ENCODE results near the gene PDE11A. TPM values are rescaled to one million over a fixed set of nuclear protein-coding genes. Genes with fewer than 3 reads are reported as not detected.

The PDE11A gene
- total and polyA plus RNA-seq, 2 experiments from 2014 or later, result 0.34 to 0.86 TPM

DNA sequence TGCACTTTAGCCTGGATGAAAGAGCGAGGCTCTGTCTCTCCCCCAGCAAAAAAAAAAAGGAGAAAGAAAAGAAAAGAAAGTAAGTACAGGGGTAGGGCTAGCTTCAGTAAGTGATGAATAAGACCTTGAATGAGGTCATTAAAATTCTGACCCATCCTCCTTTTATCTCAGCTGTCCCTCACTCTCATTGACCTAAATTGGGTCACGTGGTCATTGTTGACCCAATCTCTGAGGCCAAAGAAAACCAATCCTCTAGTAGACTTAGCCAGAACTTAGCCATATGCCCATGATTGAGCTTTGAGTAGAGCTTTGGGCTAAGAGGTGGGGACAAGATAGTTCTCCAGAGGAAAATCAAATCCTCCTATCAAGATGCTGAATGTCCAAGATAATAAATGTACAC, 149.3 kb downstream of the PDE11A start:
- H4K20me1 ChIP-seq (ENCODE audit: insufficient read depth), result no peaks in the 10 kb centered on the region
- no peaks in the 10 kb centered on the region for H3K36me3 ChIP-seq (ENCODE audit: low read depth)
- no peak overlapping the region for H2AFZ ChIP-seq
- H3K4me1 ChIP-seq (ENCODE audit: insufficient read depth), result no peaks in the 10 kb centered on the region
- no peak for DNase-seq
- H3K27me3 ChIP-seq (replicated peaks; ENCODE audit: insufficient read depth), result no peaks in the 10 kb centered on the region
- in situ Hi-C loops (cut with MboI), result no loop called here
- H3K9ac ChIP-seq, result no peak overlapping the region
- H3F3A ChIP-seq (ENCODE audit: insufficient read depth), result no peaks in the 10 kb centered on the region
- no peak overlapping the region for H3K4me3 ChIP-seq
- WGBS, 2 experiments (ENCODE audit: low coverage in 1 of 2, low lambda C conversion rate in 2 of 2, missing lambda C conversion rate in 2 of 2), result 6 to 7% methylated on average over 2 of the region's 2 CpGs
- H3K79me2 ChIP-seq (ENCODE audit: insufficient read depth), result no peaks in the 10 kb centered on the region
- no peaks in the 10 kb centered on the region for H3K9me2 ChIP-seq (ENCODE audit: insufficient read depth)
- TF ChIP-seq EZH2 (IDR thresholded peaks at IDR 0.05; ENCODE audit: insufficient read depth, poor library complexity, severe bottlenecking), result no peak
- no peak for TF ChIP-seq EZH2phosphoT487 (IDR thresholded peaks at IDR 0.05; ENCODE audit: insufficient read depth, low read depth)
- H3K9me3 ChIP-seq (ENCODE audit: low read depth), result no peaks in the 10 kb centered on the region
- no peak overlapping the region for H3K4me2 ChIP-seq (ENCODE audit: unreplicated experiment)
- H3K27ac ChIP-seq, result no peak overlapping the region

DNA sequence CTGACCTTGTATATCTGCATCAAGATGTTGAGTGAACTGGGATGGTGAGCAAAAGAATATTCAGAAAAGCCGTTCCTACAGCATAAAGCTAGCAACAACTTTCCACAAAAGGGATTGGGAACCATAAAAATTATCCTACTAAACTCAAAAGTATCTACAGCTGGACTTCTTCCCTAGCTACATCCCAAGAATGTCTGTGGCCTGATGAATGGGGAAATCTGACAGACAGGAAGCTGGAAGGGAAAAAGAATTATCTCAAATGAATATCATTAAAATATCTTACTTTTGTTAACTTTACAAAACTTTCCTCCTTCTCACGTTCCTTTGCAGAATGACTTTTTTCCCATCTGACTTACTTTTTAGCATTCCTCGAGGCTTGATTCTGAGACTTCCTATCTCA, 150.9 kb downstream of the PDE11A start:
- Histone ChIP-seq H4K20me1 (ENCODE audit: insufficient read depth) (no peaks in the 10 kb centered on the region), H3K9me2 (ENCODE audit: insufficient read depth) (no peaks in the 10 kb centered on the region), H3K79me2 (ENCODE audit: insufficient read depth) (no peaks in the 10 kb centered on the region), H3K36me3 (ENCODE audit: low read depth) (no peaks in the 10 kb centered on the region), H2AFZ (no peak overlapping the region), H3K4me2 (ENCODE audit: unreplicated experiment) (no peak overlapping the region), H3F3A (ENCODE audit: insufficient read depth) (no peaks in the 10 kb centered on the region), H3K27ac (no peak overlapping the region), H3K9ac (no peak overlapping the region), H3K4me1 (ENCODE audit: insufficient read depth) (no peaks in the 10 kb centered on the region), H3K4me3 (no peak overlapping the region), H3K9me3 (ENCODE audit: low read depth) (no peaks in the 10 kb centered on the region), H3K27me3 (replicated peaks; ENCODE audit: insufficient read depth) (no peaks in the 10 kb centered on the region)
- TF ChIP-seq EZH2 (IDR thresholded peaks at IDR 0.05; ENCODE audit: insufficient read depth, poor library complexity, severe bottlenecking) (no peak), EZH2phosphoT487 (IDR thresholded peaks at IDR 0.05; ENCODE audit: insufficient read depth, low read depth) (no peak)
- DNase-seq, result no peak
- in situ Hi-C loops (cut with MboI), result no loop called here
- WGBS, 2 experiments (ENCODE audit: low coverage in 1 of 2, low lambda C conversion rate in 2 of 2, missing lambda C conversion rate in 2 of 2), result 14 to 15% methylated on average over 3 of the region's 3 CpGs

DNA sequence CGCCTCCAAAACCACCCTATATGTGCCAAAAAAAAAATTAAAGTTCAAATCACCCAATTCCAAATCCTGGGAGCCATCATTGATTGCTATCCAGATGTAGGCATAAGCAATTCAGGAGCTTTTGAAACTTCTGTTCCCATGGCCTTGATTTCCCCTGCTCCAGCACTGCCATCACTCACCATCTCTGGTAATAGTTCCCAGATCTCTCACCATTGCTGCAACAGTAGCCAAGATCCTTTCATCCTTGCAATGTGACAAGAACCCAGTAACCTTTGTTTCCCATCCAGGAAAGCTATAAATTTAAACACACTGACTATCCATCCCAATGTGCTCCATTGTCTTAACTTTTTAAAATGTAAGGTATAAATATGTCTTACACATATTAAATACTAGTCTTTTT, 155.4 kb downstream of the PDE11A start:
- no peak overlapping the region for H3K4me3 ChIP-seq
- no peak for DNase-seq
- no peak overlapping the region for H3K4me2 ChIP-seq (ENCODE audit: unreplicated experiment)
- no peaks in the 10 kb centered on the region for H3K36me3 ChIP-seq (ENCODE audit: low read depth)
- H3F3A ChIP-seq (ENCODE audit: insufficient read depth), result no peaks in the 10 kb centered on the region
- WGBS, 2 experiments (ENCODE audit: low coverage in 1 of 2, low lambda C conversion rate in 2 of 2, missing lambda C conversion rate in 2 of 2), result 20 to 33% methylated on average over 1 of the region's 1 CpG
- H3K79me2 ChIP-seq (ENCODE audit: insufficient read depth), result no peaks in the 10 kb centered on the region
- H3K4me1 ChIP-seq (ENCODE audit: insufficient read depth), result no peaks in the 10 kb centered on the region
- no peaks in the 10 kb centered on the region for H3K9me3 ChIP-seq (ENCODE audit: low read depth)
- no peak overlapping the region for H3K27ac ChIP-seq
- in situ Hi-C loops (cut with MboI), result no loop called here
- H3K27me3 ChIP-seq (replicated peaks; ENCODE audit: insufficient read depth), result no peaks in the 10 kb centered on the region
- TF ChIP-seq EZH2phosphoT487 (IDR thresholded peaks at IDR 0.05; ENCODE audit: insufficient read depth, low read depth) (no peak), EZH2 (IDR thresholded peaks at IDR 0.05; ENCODE audit: insufficient read depth, poor library complexity, severe bottlenecking) (no peak)
- no peaks in the 10 kb centered on the region for H3K9me2 ChIP-seq (ENCODE audit: insufficient read depth)
- no peak overlapping the region for H2AFZ ChIP-seq
- H4K20me1 ChIP-seq (ENCODE audit: insufficient read depth), result no peaks in the 10 kb centered on the region
- no peak overlapping the region for H3K9ac ChIP-seq

DNA sequence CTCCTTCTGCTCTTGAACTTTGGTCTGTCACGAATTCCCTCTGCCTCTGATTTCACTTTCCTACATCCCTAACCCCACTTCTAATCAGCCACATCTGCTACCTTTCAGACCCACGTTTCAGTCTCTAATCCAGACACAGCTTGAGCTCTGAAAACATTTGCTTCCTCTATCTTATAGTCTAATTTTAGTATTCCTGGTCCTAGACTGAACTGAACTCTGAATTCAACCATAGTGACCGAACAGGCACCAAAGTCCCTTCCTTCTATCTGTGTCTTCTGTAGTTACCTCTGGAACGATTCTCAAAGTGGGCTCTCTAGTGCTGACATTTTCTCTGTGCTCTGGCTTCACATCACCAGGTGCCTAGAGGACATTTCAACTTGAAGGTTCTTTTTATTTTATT, 156.2 kb downstream of the PDE11A start:
- H3K27ac ChIP-seq, result no peak overlapping the region
- no peaks in the 10 kb centered on the region for H3K79me2 ChIP-seq (ENCODE audit: insufficient read depth)
- H3K9ac ChIP-seq, result no peak overlapping the region
- no peak overlapping the region for H3K4me2 ChIP-seq (ENCODE audit: unreplicated experiment)
- H3K27me3 ChIP-seq (replicated peaks; ENCODE audit: insufficient read depth), result no peaks in the 10 kb centered on the region
- no peaks in the 10 kb centered on the region for H4K20me1 ChIP-seq (ENCODE audit: insufficient read depth)
- no peaks in the 10 kb centered on the region for H3K4me1 ChIP-seq (ENCODE audit: insufficient read depth)
- no peaks in the 10 kb centered on the region for H3K9me3 ChIP-seq (ENCODE audit: low read depth)
- no peak overlapping the region for H2AFZ ChIP-seq
- no peak for DNase-seq
- TF ChIP-seq EZH2 (IDR thresholded peaks at IDR 0.05; ENCODE audit: insufficient read depth, poor library complexity, severe bottlenecking) (no peak), EZH2phosphoT487 (IDR thresholded peaks at IDR 0.05; ENCODE audit: insufficient read depth, low read depth) (no peak)
- no peaks in the 10 kb centered on the region for H3F3A ChIP-seq (ENCODE audit: insufficient read depth)
- in situ Hi-C loops (cut with MboI), result no loop called here
- H3K4me3 ChIP-seq, result no peak overlapping the region
- WGBS, 2 experiments (ENCODE audit: low coverage in 1 of 2, low lambda C conversion rate in 2 of 2, missing lambda C conversion rate in 2 of 2), result 21 to 25% methylated on average over 4 of the region's 4 CpGs
- no peaks in the 10 kb centered on the region for H3K36me3 ChIP-seq (ENCODE audit: low read depth)
- no peaks in the 10 kb centered on the region for H3K9me2 ChIP-seq (ENCODE audit: insufficient read depth)

DNA sequence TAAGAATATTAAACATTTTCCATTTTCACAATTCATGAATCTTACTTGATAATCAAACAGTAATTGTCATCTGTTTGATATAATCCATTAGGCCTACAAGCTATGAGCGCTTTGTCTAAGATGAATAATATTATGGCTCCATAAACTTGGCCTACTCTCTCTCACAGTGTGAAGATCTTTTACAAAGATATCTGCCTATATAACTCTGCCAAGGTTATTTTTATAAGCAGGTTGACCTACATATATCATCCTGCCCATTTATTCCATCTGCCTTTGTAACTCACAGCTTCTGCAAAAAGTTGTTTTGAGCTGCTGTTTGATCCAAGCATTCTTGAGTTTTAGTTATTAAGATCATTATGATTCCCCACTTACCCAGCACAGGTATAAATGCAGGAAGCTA, 158.3 kb downstream of the PDE11A start:
- H3K4me3 ChIP-seq, result no peak overlapping the region
- no peaks in the 10 kb centered on the region for H3K9me3 ChIP-seq (ENCODE audit: low read depth)
- no peak overlapping the region for H3K9ac ChIP-seq
- H3K4me2 ChIP-seq (ENCODE audit: unreplicated experiment), result no peak overlapping the region
- TF ChIP-seq EZH2phosphoT487 (IDR thresholded peaks at IDR 0.05; ENCODE audit: insufficient read depth, low read depth), result no peak
- TF ChIP-seq EZH2 (IDR thresholded peaks at IDR 0.05; ENCODE audit: insufficient read depth, poor library complexity, severe bottlenecking), result no peak
- in situ Hi-C loops (cut with MboI), result no loop called here
- H3K27me3 ChIP-seq (replicated peaks; ENCODE audit: insufficient read depth), result no peaks in the 10 kb centered on the region
- H3K79me2 ChIP-seq (ENCODE audit: insufficient read depth), result no peaks in the 10 kb centered on the region
- H2AFZ ChIP-seq, result no peak overlapping the region
- no peaks in the 10 kb centered on the region for H3F3A ChIP-seq (ENCODE audit: insufficient read depth)
- H3K9me2 ChIP-seq (ENCODE audit: insufficient read depth), result no peaks in the 10 kb centered on the region
- H3K4me1 ChIP-seq (ENCODE audit: insufficient read depth), result no peaks in the 10 kb centered on the region
- DNase-seq, result no peak
- no peaks in the 10 kb centered on the region for H3K36me3 ChIP-seq (ENCODE audit: low read depth)
- H3K27ac ChIP-seq, result no peak overlapping the region
- no peaks in the 10 kb centered on the region for H4K20me1 ChIP-seq (ENCODE audit: insufficient read depth)
- 33 to 53% methylated on average over 1 of the region's 1 CpG for WGBS, 2 experiments (ENCODE audit: low coverage in 1 of 2, low lambda C conversion rate in 2 of 2, missing lambda C conversion rate in 2 of 2)

All from GM23248 (cell line).